GM12891 (cell line): Measurements from ENCODE around the gene FBXO15.

Source experiments
- PAX5 ChIP-seq: IDR thresholded peaks from 2 replicates; pipeline ENCODE4 v1.6.1; 2011; ENCODE audit warnings: low read length, moderate library complexity, mild to moderate bottlenecking; ENCODE audit not compliant: insufficient read depth, severe bottlenecking
- POLR2A ChIP-seq: IDR thresholded peaks from 2 replicates; pipeline ENCODE4 v1.6.1; 2011; ENCODE audit warnings: low read depth, low read length, control low read depth
- POLR2AphosphoS5 ChIP-seq: IDR thresholded peaks from 2 replicates; pipeline ENCODE4 v1.6.1; 2011; ENCODE audit warnings: low read depth, low read length, control low read depth
- POU2F2 ChIP-seq: IDR thresholded peaks from 2 replicates; pipeline ENCODE4 v1.6.1; 2011; ENCODE audit warnings: low read depth, mild to moderate bottlenecking, control low read depth, low read length, moderate library complexity
- TAF1 ChIP-seq: IDR thresholded peaks from 2 replicates; pipeline ENCODE4 v1.6.1; 2011; ENCODE audit warnings: low read depth, low read length, control low read depth

GRCh38 chr18:74029161-74029560 lies 118.5 kb downstream of the FBXO15 start:
- no peak for TF ChIP-seq POLR2A
- TF ChIP-seq PAX5 = no peak
- no peak for TF ChIP-seq POLR2AphosphoS5
- no peak for TF ChIP-seq TAF1
- TF ChIP-seq POU2F2 = no peak
